ENCODE measurements around the gene TAF1C.
"Not testable (repeated sequence)": the region's sequence is repeated elsewhere in the genome, so short reads cannot be mapped to it uniquely, and the experiment has no call there.

The TAF1C gene

DNA sequence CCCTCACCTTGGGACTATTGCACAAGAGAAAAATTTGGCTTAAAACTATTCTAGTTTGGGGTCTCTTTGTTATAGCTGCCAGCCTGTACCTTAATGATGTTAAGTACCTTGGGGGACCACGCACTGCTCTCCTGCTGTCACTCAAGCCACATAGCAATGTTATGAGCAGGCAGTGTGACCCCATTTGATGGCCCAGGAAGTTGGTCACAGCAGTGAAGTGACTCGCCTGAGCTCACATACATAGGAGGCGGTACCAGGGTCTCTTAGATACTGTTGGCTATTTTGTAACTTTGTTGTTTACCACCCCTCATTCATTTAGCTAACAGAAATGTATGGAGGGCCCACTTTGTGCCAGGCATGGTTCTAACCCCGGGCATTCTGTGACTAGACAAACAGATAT, 36.6 kb upstream of the TAF1C start:
- TF ChIP-seq, protein P1, sequence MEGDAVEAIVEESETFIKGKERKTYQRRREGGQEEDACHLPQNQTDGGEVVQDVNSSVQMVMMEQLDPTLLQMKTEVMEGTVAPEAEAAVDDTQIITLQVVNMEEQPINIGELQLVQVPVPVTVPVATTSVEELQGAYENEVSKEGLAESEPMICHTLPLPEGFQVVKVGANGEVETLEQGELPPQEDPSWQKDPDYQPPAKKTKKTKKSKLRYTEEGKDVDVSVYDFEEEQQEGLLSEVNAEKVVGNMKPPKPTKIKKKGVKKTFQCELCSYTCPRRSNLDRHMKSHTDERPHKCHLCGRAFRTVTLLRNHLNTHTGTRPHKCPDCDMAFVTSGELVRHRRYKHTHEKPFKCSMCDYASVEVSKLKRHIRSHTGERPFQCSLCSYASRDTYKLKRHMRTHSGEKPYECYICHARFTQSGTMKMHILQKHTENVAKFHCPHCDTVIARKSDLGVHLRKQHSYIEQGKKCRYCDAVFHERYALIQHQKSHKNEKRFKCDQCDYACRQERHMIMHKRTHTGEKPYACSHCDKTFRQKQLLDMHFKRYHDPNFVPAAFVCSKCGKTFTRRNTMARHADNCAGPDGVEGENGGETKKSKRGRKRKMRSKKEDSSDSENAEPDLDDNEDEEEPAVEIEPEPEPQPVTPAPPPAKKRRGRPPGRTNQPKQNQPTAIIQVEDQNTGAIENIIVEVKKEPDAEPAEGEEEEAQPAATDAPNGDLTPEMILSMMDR (IDR thresholded peaks at IDR 0.05; ENCODE audit: control insufficient read depth, insufficient read depth, low read depth, low read length, missing control alignments), result no peak
- H3K4me3 ChIP-seq (ENCODE audit: control insufficient read depth, low read depth, low read length), result no peak overlapping the region
- DNase-seq (ENCODE audit: low read depth), result no peak

DNA sequence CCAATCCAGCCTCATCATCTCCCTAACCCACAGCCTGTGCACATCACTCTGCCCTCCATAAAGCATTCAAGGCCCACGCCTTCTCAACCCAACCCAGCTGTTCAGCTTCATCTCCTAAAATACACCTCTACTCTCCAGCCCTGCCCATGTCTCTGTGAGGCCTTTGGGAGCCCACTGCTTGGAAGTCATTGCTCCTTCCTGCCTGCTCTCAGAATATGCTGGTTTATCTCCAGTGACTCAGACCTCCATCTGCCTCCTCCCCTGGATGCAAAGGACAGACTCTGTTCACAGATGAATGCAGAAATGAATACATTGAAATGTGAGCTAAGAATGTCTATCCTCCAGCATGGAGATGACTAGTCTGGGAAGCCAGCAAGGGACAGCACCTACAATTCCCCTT, 34.0 kb upstream of the TAF1C start:
- TF ChIP-seq, protein P1 (IDR thresholded peaks at IDR 0.05; ENCODE audit: control insufficient read depth, insufficient read depth, low read depth, low read length, missing control alignments), result no peak
- DNase-seq (ENCODE audit: low read depth), result no peak
- H3K4me3 ChIP-seq (ENCODE audit: control insufficient read depth, low read depth, low read length), result no peak overlapping the region

DNA sequence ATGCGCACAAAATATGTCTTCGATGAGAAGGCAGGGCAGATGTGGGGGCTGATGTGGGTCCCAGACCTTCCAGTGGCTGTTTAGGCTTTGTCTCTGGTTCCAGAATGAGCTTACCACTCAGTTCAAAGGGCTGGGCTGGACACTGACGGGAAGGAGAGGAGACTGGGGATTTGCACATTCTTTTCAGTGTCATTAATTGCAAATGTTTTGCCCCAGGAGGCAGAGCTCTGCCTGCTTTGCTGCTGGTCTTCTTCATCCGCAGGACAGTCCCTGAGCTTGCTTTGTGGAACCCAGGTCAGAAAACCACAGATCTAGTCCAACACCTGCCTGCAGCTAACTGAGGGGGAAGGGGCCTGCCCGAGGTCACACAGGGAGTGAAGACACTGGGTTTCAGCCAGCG, 32.1 kb upstream of the TAF1C start:
- TF ChIP-seq, protein P1 (IDR thresholded peaks at IDR 0.05; ENCODE audit: control insufficient read depth, insufficient read depth, low read depth, low read length, missing control alignments), result no peak
- no peak for DNase-seq (ENCODE audit: low read depth)
- H3K4me3 ChIP-seq (ENCODE audit: control insufficient read depth, low read depth, low read length), result no peak overlapping the region

DNA sequence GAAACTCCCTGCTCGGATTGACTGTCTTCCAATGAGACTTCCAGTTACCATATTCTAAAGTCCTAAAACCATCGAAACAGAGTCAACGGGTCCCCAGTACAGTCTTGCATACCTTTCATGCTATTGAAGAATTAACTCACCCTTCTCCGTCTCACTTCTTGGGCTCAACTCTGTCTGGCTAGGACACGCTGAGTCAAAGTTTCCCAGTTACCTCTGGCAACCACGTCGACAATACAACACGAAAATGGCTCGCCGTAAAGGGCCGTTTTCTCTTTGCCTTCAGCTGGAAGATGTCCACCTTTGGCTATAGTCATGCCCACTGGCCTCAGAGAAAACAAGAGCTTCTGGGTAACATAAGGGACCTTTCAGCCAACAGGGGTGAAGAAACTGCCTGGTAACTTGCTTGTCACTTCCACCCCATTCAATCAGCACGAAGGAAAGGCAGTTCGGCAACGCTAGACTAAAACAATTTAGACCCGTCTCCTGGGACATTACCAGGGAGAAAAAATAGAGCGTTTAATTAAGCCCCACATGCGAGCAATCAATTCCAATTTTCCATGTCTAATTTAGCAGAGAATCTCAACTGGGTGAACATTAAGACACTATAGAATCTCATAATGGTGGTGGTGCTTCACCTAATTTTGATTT, 31.4 kb upstream of the TAF1C start:
- H3K4me3 ChIP-seq (ENCODE audit: control insufficient read depth, low read depth, low read length), result no peak overlapping the region
- TF ChIP-seq, protein P1 (IDR thresholded peaks at IDR 0.05; ENCODE audit: control insufficient read depth, insufficient read depth, low read depth, low read length, missing control alignments), result no peak
- DNase-seq (ENCODE audit: low read depth), result no peak

DNA sequence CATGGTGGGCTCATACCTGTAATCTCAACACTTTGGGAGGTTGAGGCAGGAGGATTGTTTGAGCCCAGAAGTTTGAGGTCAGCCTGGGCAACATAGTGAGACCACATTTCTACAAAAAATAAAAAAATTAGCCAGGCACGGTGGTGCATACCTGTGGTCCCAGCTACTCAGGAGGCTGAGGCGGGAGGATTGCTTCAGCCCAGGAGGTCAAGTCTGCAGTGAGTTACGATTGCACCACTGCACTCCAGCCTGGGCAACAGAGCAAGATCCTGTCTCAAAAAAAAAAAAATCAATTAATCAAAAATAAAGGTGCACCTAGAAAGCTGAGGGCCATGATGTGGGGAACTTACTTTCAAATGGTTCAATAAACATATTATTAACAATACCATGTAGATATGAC, 29.3 kb upstream of the TAF1C start:
- not testable (repeated sequence) for DNase-seq (ENCODE audit: low read depth); H3K4me3 ChIP-seq (ENCODE audit: control insufficient read depth, low read depth, low read length)

DNA sequence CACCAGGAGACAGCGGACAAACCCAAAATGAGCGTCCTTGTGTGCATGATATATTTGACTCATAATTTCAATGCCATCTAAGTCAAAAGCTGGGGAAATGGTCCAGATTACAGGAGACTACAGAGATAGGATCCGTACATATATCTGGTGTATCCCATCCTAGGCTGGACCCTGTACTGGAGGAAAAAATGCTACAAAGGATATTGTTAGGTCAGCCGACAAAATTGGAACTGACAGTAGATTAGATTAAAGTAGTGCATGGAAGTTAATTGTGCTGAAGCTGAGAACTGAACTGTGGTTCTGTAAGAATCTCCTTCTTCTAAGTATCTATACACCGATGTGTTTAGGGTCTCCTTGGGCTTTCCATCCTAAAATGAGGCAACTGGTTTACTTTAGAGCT, 28.7 kb upstream of the TAF1C start:
- DNase-seq (ENCODE audit: low read depth), result no peak
- H3K4me3 ChIP-seq (ENCODE audit: control insufficient read depth, low read depth, low read length), result no peak overlapping the region
- TF ChIP-seq, protein P1 (IDR thresholded peaks at IDR 0.05; ENCODE audit: control insufficient read depth, insufficient read depth, low read depth, low read length, missing control alignments), result no peak

DNA sequence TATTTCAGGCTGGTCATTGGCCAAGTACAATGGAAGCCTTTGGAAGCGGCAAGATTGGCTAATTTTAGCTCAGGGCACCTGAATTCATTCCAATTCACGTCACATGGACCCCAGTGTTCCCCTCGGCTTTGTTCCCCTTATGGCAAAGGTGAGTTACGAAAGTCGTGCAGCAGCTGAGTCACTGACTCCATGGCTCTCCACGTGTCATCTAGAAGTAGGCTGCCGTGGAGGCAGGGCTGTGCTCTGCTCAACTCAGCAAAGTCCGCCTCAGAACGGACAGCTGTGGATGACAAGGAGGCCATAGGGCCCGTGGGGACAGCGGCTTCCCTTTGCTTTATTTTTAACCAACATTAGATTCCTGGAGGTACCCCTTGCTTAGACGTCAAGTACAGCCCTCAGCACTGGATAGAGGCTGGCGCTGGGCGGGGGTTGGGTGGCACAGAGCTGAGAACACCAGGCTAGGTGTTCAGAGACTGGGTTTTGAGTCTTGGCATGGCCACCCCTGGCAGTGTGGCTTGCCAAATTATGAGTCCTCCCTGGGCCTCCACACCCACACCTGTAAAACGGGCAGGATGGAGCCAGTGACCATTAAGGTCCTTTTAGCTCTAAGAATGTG, 27.7 kb upstream of the TAF1C start:
- TF ChIP-seq, protein P1 (IDR thresholded peaks at IDR 0.05; ENCODE audit: control insufficient read depth, insufficient read depth, low read depth, low read length, missing control alignments), result no peak
- H3K4me3 ChIP-seq (ENCODE audit: control insufficient read depth, low read depth, low read length), result no peak overlapping the region
- DNase-seq (ENCODE audit: low read depth), result no peak

Measured in AG09309 (cell line).